Measurements from ENCODE around the gene DEXI.

DNA sequence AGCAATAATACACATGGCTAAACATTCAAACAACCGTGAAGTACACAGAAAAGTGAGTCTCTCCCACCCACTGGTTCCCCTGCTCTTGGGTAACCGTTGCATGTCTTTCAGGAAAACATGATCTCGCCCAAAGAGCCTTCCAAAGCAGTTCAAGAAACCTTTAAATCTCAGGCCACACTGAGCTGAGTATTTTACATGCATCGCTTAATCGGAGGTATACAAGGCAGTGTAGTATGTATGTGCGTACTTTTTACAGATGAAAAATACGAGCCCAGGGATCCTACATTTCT is 741 bp upstream of the DEXI start:
- TF ChIP-seq EP300 (IDR thresholded peaks at IDR 0.05), result no peak
- TF ChIP-seq, protein P1, sequence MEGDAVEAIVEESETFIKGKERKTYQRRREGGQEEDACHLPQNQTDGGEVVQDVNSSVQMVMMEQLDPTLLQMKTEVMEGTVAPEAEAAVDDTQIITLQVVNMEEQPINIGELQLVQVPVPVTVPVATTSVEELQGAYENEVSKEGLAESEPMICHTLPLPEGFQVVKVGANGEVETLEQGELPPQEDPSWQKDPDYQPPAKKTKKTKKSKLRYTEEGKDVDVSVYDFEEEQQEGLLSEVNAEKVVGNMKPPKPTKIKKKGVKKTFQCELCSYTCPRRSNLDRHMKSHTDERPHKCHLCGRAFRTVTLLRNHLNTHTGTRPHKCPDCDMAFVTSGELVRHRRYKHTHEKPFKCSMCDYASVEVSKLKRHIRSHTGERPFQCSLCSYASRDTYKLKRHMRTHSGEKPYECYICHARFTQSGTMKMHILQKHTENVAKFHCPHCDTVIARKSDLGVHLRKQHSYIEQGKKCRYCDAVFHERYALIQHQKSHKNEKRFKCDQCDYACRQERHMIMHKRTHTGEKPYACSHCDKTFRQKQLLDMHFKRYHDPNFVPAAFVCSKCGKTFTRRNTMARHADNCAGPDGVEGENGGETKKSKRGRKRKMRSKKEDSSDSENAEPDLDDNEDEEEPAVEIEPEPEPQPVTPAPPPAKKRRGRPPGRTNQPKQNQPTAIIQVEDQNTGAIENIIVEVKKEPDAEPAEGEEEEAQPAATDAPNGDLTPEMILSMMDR (IDR thresholded peaks at IDR 0.05), result no peak
